Neural progenitor cell (in vitro differentiated cells): Measurements from ENCODE around the gene BAZ2A. TPM values are rescaled to one million over a fixed set of nuclear protein-coding genes. Genes with fewer than 3 reads are reported as not detected.
A peak's percentile ranks its signal among the peaks of the same experiment; 100 is the strongest.

Source experiments
- DNase-seq: peaks from one replicate; pipeline ENCODE4 v3.0.0-alpha.2; 2016; ENCODE audit warnings: low spot score
- H2AFZ ChIP-seq: fragments of 200-600 bp; sonication (generic); replicated peaks from 2 replicates; pipeline ENCODE4 v1.6.1; 2016; ENCODE audit warnings: antibody characterized with exemption
- H3F3A ChIP-seq: fragments of 200-600 bp; sonication (generic); 2 replicates; pipeline ENCODE4 v1.6.1; 2016; ENCODE audit warnings: antibody characterized with exemption, low read depth
- H3K27ac ChIP-seq: fragments of 200-600 bp; sonication (generic); 2 replicates; pipeline ENCODE4 v1.5.1; 2016; ENCODE audit warnings: mild to moderate bottlenecking
- H3K27me3 ChIP-seq: fragments of 200-600 bp; sonication (generic); 2 replicates; pipeline ENCODE4 v1.6.1; 2016; ENCODE audit warnings: mild to moderate bottlenecking, moderate library complexity
- H3K36me3 ChIP-seq: fragments of 200-600 bp; sonication (generic); 2 replicates; pipeline ENCODE4 v1.5.1; 2016
- H3K4me1 ChIP-seq: fragments of 200-600 bp; sonication (generic); 2 replicates; pipeline ENCODE4 v1.6.1; 2016; ENCODE audit warnings: mixed run types
- H3K4me2 ChIP-seq: fragments of 200-600 bp; sonication (generic); 2 replicates; pipeline ENCODE4 v1.6.1; 2016
- H3K4me3 ChIP-seq: fragments of 200-600 bp; sonication (generic); 2 replicates; pipeline ENCODE4 v1.5.1; 2016
- H3K79me2 ChIP-seq: fragments of 200-600 bp; sonication (generic); 2 replicates; pipeline ENCODE4 v1.6.1; 2016; ENCODE audit warnings: low read depth
- H3K9ac ChIP-seq: fragments of 200-600 bp; sonication (generic); 2 replicates; pipeline ENCODE4 v1.6.1; 2016
- H3K9me3 ChIP-seq: fragments of 200-600 bp; sonication (generic); 2 replicates; pipeline ENCODE4 v1.5.1; 2016; ENCODE audit warnings: low read depth
- H4K20me1 ChIP-seq: fragments of 200-600 bp; sonication (generic); 2 replicates; pipeline ENCODE4 v1.6.1; 2016; ENCODE audit warnings: low read depth
- H3K27ac Mint-ChIP-seq: 3 replicates; pipeline ENCODE4 v1.8.0; 2021; ENCODE audit warnings: mixed read lengths
- H3K27me3 Mint-ChIP-seq: 2 replicates; pipeline ENCODE4 v1.8.0; 2022; ENCODE audit warnings: low read depth, mild to moderate bottlenecking, inconsistent platforms, moderate library complexity, mixed read lengths; ENCODE audit not compliant: insufficient read depth
- H3K36me3 Mint-ChIP-seq: 3 replicates; pipeline ENCODE4 v1.8.0; 2021; ENCODE audit warnings: mixed read lengths
- H3K4me1 Mint-ChIP-seq: 3 replicates; pipeline ENCODE4 v1.8.0; 2021; ENCODE audit warnings: mixed read lengths
- H3K4me3 Mint-ChIP-seq: 3 replicates; pipeline ENCODE4 v1.8.0; 2021; ENCODE audit warnings: mild to moderate bottlenecking, moderate library complexity, mixed read lengths
- H3K9me3 Mint-ChIP-seq: 3 replicates; pipeline ENCODE4 v1.8.0; 2020; ENCODE audit warnings: mixed read lengths
- CTCF ChIP-seq: fragments of 200-600 bp; sonication (generic); IDR thresholded peaks from 2 replicates; pipeline ENCODE4 v1.5.1; 2017; ENCODE audit warnings: antibody characterized with exemption, mild to moderate bottlenecking
- EZH2 ChIP-seq: fragments of 200-600 bp; sonication (generic); IDR thresholded peaks from 2 replicates; pipeline ENCODE4 v1.6.1; 2017; ENCODE audit warnings: antibody characterized with exemption, mild to moderate bottlenecking, moderate library complexity
- EZH2phosphoT487 ChIP-seq: fragments of 200-600 bp; sonication (generic); IDR thresholded peaks from 2 replicates; pipeline ENCODE4 v1.6.1; 2017; ENCODE audit warnings: antibody characterized with exemption
- total RNA-seq: library from RNA; depleted of rRNA; stranded (reverse); fragments of >200 nt; gene quantifications from 2 replicates; pipeline ENCODE4 v1.2.3, GENCODE V29; 2015; ENCODE audit warnings: low replicate concordance

Gene BAZ2A
- 27.1 and 55.1 TPM in 2 replicates for total RNA-seq

GRCh38 chr12:56630180-56630632 lies at the start of gene BAZ2A:
BAZ2A (minus strand) TSS chr12:56630326; CDS start chr12:56617530, 12,796 bp downstream.
- Mint-ChIP-seq H3K9me3 (no peaks in the 10 kb centered on the region), H3K4me3 (peak within 1 kb of the TSS; percentile 99), H3K36me3 (peaks cover 10% of the 10 kb centered on the region), H3K27ac (peak within 1 kb of the TSS; percentile 97), H3K27me3 (no peaks in the 10 kb centered on the region), H3K4me1 (peaks cover 59% of the 10 kb centered on the region)
- DNase-seq = peak; percentile 95
- Histone ChIP-seq H3K4me1 (peaks cover 33% of the 10 kb centered on the region), H3F3A (peaks cover 55% of the 10 kb centered on the region), H3K27me3 (no peaks in the 10 kb centered on the region), H4K20me1 (peaks cover 51% of the 10 kb centered on the region), H3K9me3 (no peaks in the 10 kb centered on the region), H3K4me3 (peak within 1 kb of the TSS; percentile 95), H3K4me2 (peak within 1 kb of the TSS; percentile 93), H3K79me2 (peaks cover 89% of the 10 kb centered on the region), H3K27ac (peak within 1 kb of the TSS; percentile 21), H3K36me3 (no peaks in the 10 kb centered on the region), H3K9ac (peak within 1 kb of the TSS; percentile 83), H2AFZ (no peak within 1 kb of the TSS)
- TF ChIP-seq EZH2phosphoT487 (no peak), CTCF (no peak), EZH2 (no peak)

GRCh38 chr12:56678852-56679251 lies 48.7 kb upstream of the BAZ2A start:
- Histone ChIP-seq H2AFZ (no peak overlapping the region), H3K27me3 (no peaks in the 10 kb centered on the region), H3K79me2 (peaks cover 100% of the 10 kb centered on the region), H3K9ac (no peak overlapping the region), H3K27ac (peak overlapping the region; percentile 25), H4K20me1 (peaks cover 85% of the 10 kb centered on the region), H3F3A (peaks cover 20% of the 10 kb centered on the region), H3K4me1 (no peaks in the 10 kb centered on the region), H3K4me2 (no peak overlapping the region), H3K36me3 (peaks cover under 1% of the 10 kb centered on the region), H3K4me3 (no peak overlapping the region), H3K9me3 (no peaks in the 10 kb centered on the region)
- Mint-ChIP-seq H3K27ac (no peak overlapping the region), H3K4me3 (no peak overlapping the region), H3K4me1 (peaks cover 6% of the 10 kb centered on the region), H3K36me3 (peaks cover 21% of the 10 kb centered on the region), H3K27me3 (peaks cover 2% of the 10 kb centered on the region), H3K9me3 (peaks cover under 1% of the 10 kb centered on the region)
- no peak for DNase-seq
- no peak for TF ChIP-seq CTCF
- TF ChIP-seq EZH2 = no peak
- TF ChIP-seq EZH2phosphoT487 = no peak

GRCh38 chr12:56677680-56678079 lies 47.6 kb upstream of the BAZ2A start:
- no peak overlapping the region for H3K4me2 ChIP-seq
- H3K9me3 ChIP-seq = no peaks in the 10 kb centered on the region
- no peak overlapping the region for H2AFZ ChIP-seq
- H3K9ac ChIP-seq = no peak overlapping the region
- H3K4me3 ChIP-seq = no peak overlapping the region
- TF ChIP-seq CTCF (no peak), EZH2phosphoT487 (no peak), EZH2 (no peak)
- no peaks in the 10 kb centered on the region for H3K4me1 ChIP-seq
- Mint-ChIP-seq H3K27me3 (no peaks in the 10 kb centered on the region), H3K4me1 (peaks cover 5% of the 10 kb centered on the region), H3K27ac (no peak overlapping the region), H3K36me3 (peaks cover 25% of the 10 kb centered on the region), H3K9me3 (no peaks in the 10 kb centered on the region), H3K4me3 (no peak overlapping the region)
- H3F3A ChIP-seq = peaks cover 21% of the 10 kb centered on the region
- DNase-seq = no peak
- peaks cover 91% of the 10 kb centered on the region for H4K20me1 ChIP-seq
- peak overlapping the region; percentile 41 for H3K27ac ChIP-seq
- no peaks in the 10 kb centered on the region for H3K27me3 ChIP-seq
- peaks cover 5% of the 10 kb centered on the region for H3K36me3 ChIP-seq
- peaks cover 100% of the 10 kb centered on the region for H3K79me2 ChIP-seq
